ENCODE measurements around the gene PEAK1. TPM values are rescaled to one million over a fixed set of nuclear protein-coding genes. Genes with fewer than 3 reads are reported as not detected.
"Not testable (repeated sequence)": the region's sequence is repeated elsewhere in the genome, so short reads cannot be mapped to it uniquely, and the experiment has no call there.

The PEAK1 gene
- total RNA-seq, 1 experiment from 2014 or later: 36.7 TPM

DNA sequence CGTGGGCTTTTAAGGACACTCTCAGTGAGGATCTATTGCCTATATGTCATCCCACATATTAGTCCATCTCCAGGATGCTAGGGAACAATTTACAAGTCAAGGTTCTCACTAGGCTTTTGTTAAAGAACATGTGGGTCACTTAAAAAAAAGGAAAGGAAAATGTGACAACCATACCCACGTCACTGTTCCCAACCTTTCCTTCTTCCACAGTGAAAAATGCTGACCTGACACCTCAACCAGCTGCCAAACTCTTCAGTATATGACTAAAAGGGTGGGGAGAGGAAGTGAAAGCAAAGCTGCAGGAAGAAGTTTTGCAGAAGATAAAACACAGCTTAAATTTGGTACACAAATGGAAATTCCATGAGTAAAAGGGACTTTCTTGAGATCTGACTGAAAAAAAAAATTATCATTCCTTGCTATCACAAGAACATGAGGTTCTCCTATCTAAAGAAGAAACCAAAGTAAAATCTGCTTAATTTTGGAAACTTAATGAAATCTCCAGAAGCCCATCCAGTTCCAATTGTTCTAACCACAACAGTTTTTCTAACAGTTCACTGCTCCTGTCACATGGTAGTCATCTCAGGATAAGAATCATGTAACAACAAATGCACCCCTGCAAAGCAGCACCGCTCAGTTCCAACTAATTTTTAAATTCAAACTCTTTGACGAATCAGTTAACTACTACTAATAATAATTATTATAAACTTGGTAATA is 232.0 kb downstream of the PEAK1 start:
- H3K27ac ChIP-seq (ENCODE audit: low read depth, low read length, poor library complexity, severe bottlenecking): no peak overlapping the region
- POLR2A ChIA-PET (ENCODE audit: low non-redundant PET): no interaction called here
- peak; percentile 37 for DNase-seq (ENCODE audit: low spot score)

DNA sequence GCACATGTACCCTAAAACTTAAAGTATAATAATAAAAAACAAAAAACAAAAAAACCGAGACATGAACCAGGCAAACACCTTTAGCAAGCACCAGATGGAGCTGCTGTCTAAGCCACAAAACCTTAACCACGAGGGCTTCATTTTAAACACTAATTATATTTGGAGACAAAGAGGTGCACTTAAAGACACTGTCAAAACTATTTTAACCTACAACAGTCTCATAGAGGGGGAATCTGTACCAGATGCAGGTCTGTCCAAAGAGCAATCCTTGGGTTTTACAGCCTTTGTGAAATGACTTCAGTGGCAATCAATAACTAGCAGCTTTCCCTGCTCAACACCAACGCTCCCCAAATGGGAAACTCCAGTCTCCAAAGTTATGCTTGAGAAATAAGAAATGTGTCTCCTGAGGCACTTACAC is 233.3 kb downstream of the PEAK1 start:
- no peaks in the 10 kb centered on the region for H3K36me3 ChIP-seq (ENCODE audit: insufficient read depth, low read length, poor library complexity, severe bottlenecking)
- intact Hi-C loops (cut with micrococcal nuclease; ENCODE audit: unreplicated experiment): loop anchor here (1.0 to 10.0 kb wide), 5 partner anchors 236 to 688 kb away; partner anchors contain the start of genes HMG20A and PEAK1
- TF ChIP-seq CTCF (conservative IDR thresholded peaks at IDR 0.05; ENCODE audit: low read depth, low read length): peak; percentile 77
- no peak for TF ChIP-seq EZH2 (IDR thresholded peaks at IDR 0.05; ENCODE audit: borderline replicate concordance, low read depth, low read length, poor library complexity, severe bottlenecking)
- H3K9me3 ChIP-seq (ENCODE audit: low read depth, low read length, poor library complexity, severe bottlenecking): no peaks in the 10 kb centered on the region
- H3K4me1 ChIP-seq (ENCODE audit: insufficient read depth, low read length, poor library complexity, severe bottlenecking): peaks cover 42% of the 10 kb centered on the region
- CTCF ChIA-PET: interaction anchor here (0.6 to 2.9 kb wide), 6 partner anchors 68 to 634 kb away, joined by 3 to 42 read pairs (median 3); no protein-coding TSS in a partner anchor
- BruUV-seq (replicated peaks): no TSS peak
- POLR2A ChIA-PET (ENCODE audit: low non-redundant PET): no interaction called here
- no peaks in the 10 kb centered on the region for H3K27me3 ChIP-seq (replicated peaks; ENCODE audit: insufficient read depth, low read depth, low read length, poor library complexity)
- no peak overlapping the region for H3K4me3 ChIP-seq (ENCODE audit: low read depth, low read length, poor library complexity, severe bottlenecking)
- peak overlapping the region; percentile 12 for H3K27ac ChIP-seq (ENCODE audit: low read depth, low read length, poor library complexity, severe bottlenecking)
- DNase-seq (ENCODE audit: low spot score): peak; percentile 65

More for the DNA sequence above, 232.0 kb downstream of the PEAK1 start:
- TF ChIP-seq CTCF (conservative IDR thresholded peaks at IDR 0.05; ENCODE audit: low read depth, low read length) (no peak), EZH2 (IDR thresholded peaks at IDR 0.05; ENCODE audit: borderline replicate concordance, low read depth, low read length, poor library complexity, severe bottlenecking) (no peak)
- Histone ChIP-seq H3K4me3 (ENCODE audit: low read depth, low read length, poor library complexity, severe bottlenecking) (no peak overlapping the region), H3K4me1 (ENCODE audit: insufficient read depth, low read length, poor library complexity, severe bottlenecking) (peaks cover 31% of the 10 kb centered on the region), H3K27me3 (replicated peaks; ENCODE audit: insufficient read depth, low read depth, low read length, poor library complexity) (no peaks in the 10 kb centered on the region), H3K9me3 (ENCODE audit: low read depth, low read length, poor library complexity, severe bottlenecking) (no peaks in the 10 kb centered on the region), H3K36me3 (ENCODE audit: insufficient read depth, low read length, poor library complexity, severe bottlenecking) (no peaks in the 10 kb centered on the region)
- intact Hi-C loops (cut with micrococcal nuclease; ENCODE audit: unreplicated experiment): loop anchor here (2.0 to 10.0 kb wide), 4 partner anchors 37 to 687 kb away; partner anchors contain the start of genes HMG20A and PEAK1
- BruUV-seq (replicated peaks): no TSS peak
- CTCF ChIA-PET: interaction anchor here (0.6 to 2.9 kb wide), 4 partner anchors 27 to 355 kb away, joined by 3 to 42 read pairs (median 18); no protein-coding TSS in a partner anchor

- no peak overlapping the region for H3K4me3 ChIP-seq (ENCODE audit: low read depth, low read length, poor library complexity, severe bottlenecking)
- no peak overlapping the region for H3K27ac ChIP-seq (ENCODE audit: low read depth, low read length, poor library complexity, severe bottlenecking)
- intact Hi-C loops (cut with micrococcal nuclease; ENCODE audit: unreplicated experiment): loop anchor here (5.0 to 10.0 kb wide), 2 partner anchors 237 to 689 kb away; partner anchors contain the start of genes HMG20A and PEAK1
- no peak for TF ChIP-seq CTCF (conservative IDR thresholded peaks at IDR 0.05; ENCODE audit: low read depth, low read length)
- no peak for TF ChIP-seq EZH2 (IDR thresholded peaks at IDR 0.05; ENCODE audit: borderline replicate concordance, low read depth, low read length, poor library complexity, severe bottlenecking)
- no peak for DNase-seq (ENCODE audit: low spot score)
- BruUV-seq (replicated peaks): no TSS peak
- H3K36me3 ChIP-seq (ENCODE audit: insufficient read depth, low read length, poor library complexity, severe bottlenecking): no peaks in the 10 kb centered on the region
- H3K9me3 ChIP-seq (ENCODE audit: low read depth, low read length, poor library complexity, severe bottlenecking): no peaks in the 10 kb centered on the region
- peaks cover 54% of the 10 kb centered on the region for H3K4me1 ChIP-seq (ENCODE audit: insufficient read depth, low read length, poor library complexity, severe bottlenecking)
- POLR2A ChIA-PET (ENCODE audit: low non-redundant PET): no interaction called here
- CTCF ChIA-PET: interaction anchor here (2.9 kb wide), 1 partner anchor 358 kb away, joined by 42 read pairs; no protein-coding TSS in a partner anchor
- H3K27me3 ChIP-seq (replicated peaks; ENCODE audit: insufficient read depth, low read depth, low read length, poor library complexity): no peaks in the 10 kb centered on the region
Observed at GRCh38 chr15:77185242-77185785, 234.6 kb downstream of the PEAK1 start.

DNA sequence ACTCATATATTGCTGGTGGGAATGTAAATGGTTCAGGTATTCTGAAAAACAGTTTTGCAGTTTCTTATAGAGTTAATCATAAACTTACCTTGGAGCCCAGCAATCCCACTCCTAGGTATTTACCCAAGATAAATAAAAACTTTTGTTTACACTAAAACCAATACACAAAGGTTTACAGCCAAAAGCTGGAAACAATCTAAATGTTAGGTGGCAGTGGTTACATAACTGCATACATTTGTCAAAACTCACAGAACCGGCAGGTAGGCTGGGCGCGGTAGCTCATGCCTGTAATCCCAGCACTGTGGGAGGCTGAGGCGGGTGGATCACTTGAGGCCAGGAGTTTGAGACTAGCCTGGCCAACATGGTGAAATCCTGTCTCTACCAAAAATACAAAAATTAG is 235.6 kb downstream of the PEAK1 start:
- intact Hi-C loops (cut with micrococcal nuclease; ENCODE audit: unreplicated experiment): loop anchor here (10.0 kb wide), 1 partner anchor 690 kb away; no protein-coding TSS in a partner anchor
- H3K27me3 ChIP-seq (replicated peaks; ENCODE audit: insufficient read depth, low read depth, low read length, poor library complexity); H3K9me3 ChIP-seq (ENCODE audit: low read depth, low read length, poor library complexity, severe bottlenecking); CTCF ChIA-PET; BruUV-seq (replicated peaks); H3K36me3 ChIP-seq (ENCODE audit: insufficient read depth, low read length, poor library complexity, severe bottlenecking); H3K27ac ChIP-seq (ENCODE audit: low read depth, low read length, poor library complexity, severe bottlenecking); DNase-seq (ENCODE audit: low spot score); H3K4me3 ChIP-seq (ENCODE audit: low read depth, low read length, poor library complexity, severe bottlenecking); POLR2A ChIA-PET (ENCODE audit: low non-redundant PET): not testable (repeated sequence)
- peaks cover 54% of the 10 kb centered on the region for H3K4me1 ChIP-seq (ENCODE audit: insufficient read depth, low read length, poor library complexity, severe bottlenecking)
